C4-2B (cell line): ENCODE results near the gene SSBP2.

ENCODE experiments used
- CTCF ChIP-seq: fragments of 450-650 bp; conservative IDR thresholded peaks from 2 replicates; pipeline ENCODE4 v1.5.1; 2017; ENCODE audit warnings: mild to moderate bottlenecking
- ZFX ChIP-seq: fragments of 450-650 bp; IDR thresholded peaks from 2 replicates; pipeline ENCODE4 v1.6.1; 2017

- TF ChIP-seq CTCF (no peak), ZFX (no peak)
These were observed 31.1 kb downstream of the SSBP2 start for GRCh38 chr5:81719743-81720345.
